ENCODE measurements around the gene DTNB.
A peak's percentile ranks its signal among the peaks of the same experiment; 100 is the strongest.
"Not testable (repeated sequence)": the region's sequence is repeated elsewhere in the genome, so short reads cannot be mapped to it uniquely, and the experiment has no call there.

The DTNB gene

GRCh38 chr2:25548601-25549000 lies 124.8 kb downstream of the DTNB start:
- no peak for DNase-seq (ENCODE audit: low read depth in 1 of 2, low spot score in 1 of 2)

GRCh38 chr2:25546852-25547251 lies 126.5 kb downstream of the DTNB start:
- no peak for DNase-seq (ENCODE audit: low read depth in 1 of 2, low spot score in 1 of 2)

- no peak for DNase-seq (ENCODE audit: low read depth in 1 of 2, low spot score in 1 of 2)
Measured at GRCh38 chr2:25545899-25546298, 127.5 kb downstream of the DTNB start.

GRCh38 chr2:25544445-25544844 lies 128.9 kb downstream of the DTNB start:
- no peak for DNase-seq (ENCODE audit: low read depth in 1 of 2, low spot score in 1 of 2)

- no peak for DNase-seq (ENCODE audit: low read depth in 1 of 2, low spot score in 1 of 2)
Measured at GRCh38 chr2:25543939-25544338, 129.4 kb downstream of the DTNB start.

GRCh38 chr2:25541378-25541777 lies 132.0 kb downstream of the DTNB start:
- DNase-seq (ENCODE audit: low read depth in 1 of 2, low spot score in 1 of 2) = no peak

- no peak for DNase-seq (ENCODE audit: low read depth in 1 of 2, low spot score in 1 of 2)
Measured at GRCh38 chr2:25539136-25539535, 134.2 kb downstream of the DTNB start.

- DNase-seq (ENCODE audit: low read depth in 1 of 2, low spot score in 1 of 2) = no peak
Measured at GRCh38 chr2:25537526-25537925, 135.9 kb downstream of the DTNB start.

GRCh38 chr2:25535411-25536289 lies 137.7 kb downstream of the DTNB start:
- DNase-seq (ENCODE audit: low read depth in 1 of 2, low spot score in 1 of 2) = not testable (repeated sequence)

GRCh38 chr2:25534937-25535336 lies 138.4 kb downstream of the DTNB start:
- DNase-seq (ENCODE audit: low read depth in 1 of 2, low spot score in 1 of 2) = not testable (repeated sequence)

- no peak for DNase-seq (ENCODE audit: low read depth in 1 of 2, low spot score in 1 of 2)
Measured at GRCh38 chr2:25534455-25534854, 138.9 kb downstream of the DTNB start.

GRCh38 chr2:25533771-25534170 lies 139.6 kb downstream of the DTNB start:
- not testable (repeated sequence) for DNase-seq (ENCODE audit: low read depth in 1 of 2, low spot score in 1 of 2)

GRCh38 chr2:25532521-25532920 lies 140.9 kb downstream of the DTNB start:
- DNase-seq (ENCODE audit: low read depth in 1 of 2, low spot score in 1 of 2) = no peak

- no peak for DNase-seq (ENCODE audit: low read depth in 1 of 2, low spot score in 1 of 2)
Measured at GRCh38 chr2:25529034-25529433, 144.3 kb downstream of the DTNB start.

- DNase-seq (ENCODE audit: low read depth in 1 of 2, low spot score in 1 of 2) = no peak
Measured at GRCh38 chr2:25528173-25528572, 145.2 kb downstream of the DTNB start.

- DNase-seq (ENCODE audit: low read depth in 1 of 2, low spot score in 1 of 2) = no peak
Measured at GRCh38 chr2:25524507-25524906, 148.9 kb downstream of the DTNB start.

GRCh38 chr2:25523060-25523459 lies 150.3 kb downstream of the DTNB start:
- no peak for DNase-seq (ENCODE audit: low read depth in 1 of 2, low spot score in 1 of 2)

- peak in 1 of 2 donors; percentile 46 for DNase-seq (ENCODE audit: low read depth in 1 of 2, low spot score in 1 of 2)
Measured at GRCh38 chr2:25521665-25522387, 151.6 kb downstream of the DTNB start.

- DNase-seq (ENCODE audit: low read depth in 1 of 2, low spot score in 1 of 2) = no peak
Measured at GRCh38 chr2:25521126-25521525, 152.3 kb downstream of the DTNB start.

GRCh38 chr2:25517701-25518100 lies 155.7 kb downstream of the DTNB start:
- DNase-seq (ENCODE audit: low read depth in 1 of 2, low spot score in 1 of 2) = no peak

GRCh38 chr2:25514043-25514637 lies 159.2 kb downstream of the DTNB start:
- DNase-seq (ENCODE audit: low read depth in 1 of 2, low spot score in 1 of 2) = no peak

- no peak for DNase-seq (ENCODE audit: low read depth in 1 of 2, low spot score in 1 of 2)
Measured at GRCh38 chr2:25512707-25513106, 160.7 kb downstream of the DTNB start.
